Parathyroid adenoma (tissue), 2 donors: ENCODE data around the gene ST3GAL3.
A peak's percentile ranks its signal among the peaks of the same experiment; 100 is the strongest.

Source experiments
- H2AFZ ChIP-seq: fragments of 300-600 bp; sonication (generic); one replicate; pipeline ENCODE4 v1.7.0; 2017; ENCODE audit warnings: antibody characterized with exemption, mild to moderate bottlenecking
- H3K27ac ChIP-seq: fragments of 300-600 bp; sonication (generic); one replicate; pipeline ENCODE4 v1.7.0; 2017
- H3K27me3 ChIP-seq: fragments of 300-600 bp; sonication (generic); one replicate; pipeline ENCODE4 v1.7.0; 2017; ENCODE audit warnings: low read length; ENCODE audit not compliant: control insufficient read depth, insufficient read depth
- H3K36me3 ChIP-seq: fragments of 300-600 bp; sonication (generic); one replicate; pipeline ENCODE4 v1.7.0; 2017; ENCODE audit warnings: low read length; ENCODE audit not compliant: control insufficient read depth, insufficient read depth
- H3K4me1 ChIP-seq: fragments of 300-600 bp; sonication (generic); one replicate; pipeline ENCODE4 v1.7.0; 2017; ENCODE audit warnings: control low read depth
- H3K4me2 ChIP-seq: fragments of 300-600 bp; sonication (generic); one replicate; pipeline ENCODE4 v1.7.0; 2017; ENCODE audit warnings: low read length
- H3K4me3 ChIP-seq: fragments of 300-600 bp; sonication (generic); one replicate; pipeline ENCODE4 v1.7.0; 2017; ENCODE audit warnings: low read depth, low read length
- H3K79me2 ChIP-seq: fragments of 300-600 bp; sonication (generic); one replicate; pipeline ENCODE4 v1.7.0; 2017; ENCODE audit warnings: control low read depth
- H3K9ac ChIP-seq: fragments of 300-600 bp; sonication (generic); one replicate; pipeline ENCODE4 v1.7.0; 2017; ENCODE audit warnings: mild to moderate bottlenecking
- H3K9me3 ChIP-seq: fragments of 300-600 bp; sonication (generic); one replicate; pipeline ENCODE4 v1.7.0; 2017; ENCODE audit warnings: low read length; ENCODE audit not compliant: control insufficient read depth
- TF ChIP-seq, protein P1 (sequence below): fragments of 300-600 bp; sonication (generic); IDR thresholded peaks from one replicate; pipeline ENCODE4 v1.7.0; 2017; ENCODE audit warnings: antibody characterized with exemption, mild to moderate bottlenecking
- donor health status: primary hyperparathyroidism.

The ST3GAL3 gene

DNA sequence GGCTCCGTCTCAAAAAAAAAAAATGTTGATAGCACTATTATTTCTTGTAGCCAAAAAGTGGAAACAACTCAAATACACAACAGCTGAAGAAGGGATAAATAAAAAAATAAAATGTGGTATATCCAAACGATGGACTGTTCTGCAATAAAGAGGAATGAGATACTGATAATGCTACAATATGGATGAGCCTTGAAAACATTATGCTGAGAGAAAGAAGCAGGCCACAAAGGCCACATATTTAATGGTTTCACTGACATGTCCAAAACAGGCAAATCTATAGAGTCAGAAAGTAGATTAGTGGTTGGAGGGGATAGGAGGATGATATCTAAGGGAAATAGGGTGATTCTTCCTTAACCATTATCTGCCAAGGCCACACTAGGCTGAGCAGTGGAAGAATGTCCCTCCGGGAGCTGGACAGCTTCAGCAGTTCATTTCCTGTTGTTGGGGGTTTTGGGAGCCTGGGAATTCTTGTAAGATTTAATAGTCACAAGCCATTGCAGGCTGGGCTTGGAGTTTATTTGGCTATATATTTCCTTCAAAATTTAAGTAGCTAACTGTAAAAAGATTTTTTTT, 53.5 kb downstream of the ST3GAL3 start:
- H3K79me2 ChIP-seq: peaks cover 2% of the 10 kb centered on the region
- no peak overlapping the region for H2AFZ ChIP-seq
- peaks cover 2% of the 10 kb centered on the region for H3K4me1 ChIP-seq
- H3K27ac ChIP-seq: no peak overlapping the region
- H3K9me3 ChIP-seq: no peaks in the 10 kb centered on the region
- no peak overlapping the region for H3K9ac ChIP-seq
- no peaks in the 10 kb centered on the region for H3K36me3 ChIP-seq
- TF ChIP-seq, protein P1, sequence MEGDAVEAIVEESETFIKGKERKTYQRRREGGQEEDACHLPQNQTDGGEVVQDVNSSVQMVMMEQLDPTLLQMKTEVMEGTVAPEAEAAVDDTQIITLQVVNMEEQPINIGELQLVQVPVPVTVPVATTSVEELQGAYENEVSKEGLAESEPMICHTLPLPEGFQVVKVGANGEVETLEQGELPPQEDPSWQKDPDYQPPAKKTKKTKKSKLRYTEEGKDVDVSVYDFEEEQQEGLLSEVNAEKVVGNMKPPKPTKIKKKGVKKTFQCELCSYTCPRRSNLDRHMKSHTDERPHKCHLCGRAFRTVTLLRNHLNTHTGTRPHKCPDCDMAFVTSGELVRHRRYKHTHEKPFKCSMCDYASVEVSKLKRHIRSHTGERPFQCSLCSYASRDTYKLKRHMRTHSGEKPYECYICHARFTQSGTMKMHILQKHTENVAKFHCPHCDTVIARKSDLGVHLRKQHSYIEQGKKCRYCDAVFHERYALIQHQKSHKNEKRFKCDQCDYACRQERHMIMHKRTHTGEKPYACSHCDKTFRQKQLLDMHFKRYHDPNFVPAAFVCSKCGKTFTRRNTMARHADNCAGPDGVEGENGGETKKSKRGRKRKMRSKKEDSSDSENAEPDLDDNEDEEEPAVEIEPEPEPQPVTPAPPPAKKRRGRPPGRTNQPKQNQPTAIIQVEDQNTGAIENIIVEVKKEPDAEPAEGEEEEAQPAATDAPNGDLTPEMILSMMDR: no peak
- no peak overlapping the region for H3K4me2 ChIP-seq
- no peaks in the 10 kb centered on the region for H3K27me3 ChIP-seq
- H3K4me3 ChIP-seq: no peak overlapping the region

DNA sequence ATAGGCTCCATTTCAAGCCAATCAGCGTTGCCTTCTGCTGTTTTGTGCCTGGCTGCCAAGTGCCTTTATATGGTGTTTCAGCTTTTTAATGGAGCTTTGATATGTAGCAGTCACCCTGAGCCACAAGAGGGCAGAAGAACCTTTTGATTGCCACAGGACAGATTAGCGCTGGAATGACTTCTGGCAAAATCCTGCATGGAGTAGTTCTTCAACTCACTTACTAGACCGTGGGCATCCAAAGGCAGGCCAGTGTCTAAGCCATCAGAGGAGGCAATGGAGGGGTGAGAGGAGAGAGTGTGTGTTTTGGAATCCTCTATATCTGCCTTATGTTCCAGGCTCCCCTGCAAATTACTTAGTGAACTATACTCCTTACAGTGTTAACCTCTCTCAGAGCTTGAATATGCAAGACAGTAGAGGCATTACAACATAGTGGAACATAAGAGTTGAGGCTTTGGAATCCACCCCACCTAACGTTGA, 56.2 kb downstream of the ST3GAL3 start:
- H3K9ac ChIP-seq: no peak overlapping the region

DNA sequence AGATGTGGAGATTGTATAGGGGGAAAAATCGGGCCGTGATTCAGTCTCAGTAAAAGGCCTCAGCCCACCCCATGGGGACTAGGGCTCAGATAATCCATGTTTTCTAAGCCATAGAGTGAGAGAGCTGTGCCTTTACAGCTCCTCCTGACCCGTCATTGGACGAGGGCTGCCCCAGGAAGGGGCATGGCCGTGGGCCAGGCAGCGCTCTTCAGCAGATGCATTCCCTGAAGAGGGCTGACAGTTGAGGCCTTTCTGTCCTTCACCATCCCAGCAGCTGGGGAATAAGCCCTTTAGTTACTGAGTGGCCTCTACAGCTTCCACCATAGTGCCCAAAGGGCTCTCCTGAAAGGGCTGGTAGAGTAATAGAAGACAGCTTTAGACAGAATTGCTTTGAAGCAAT, 57.2 kb downstream of the ST3GAL3 start:
- Histone ChIP-seq H3K4me3 (no peak overlapping the region), H3K4me1 (peaks cover 2% of the 10 kb centered on the region), H3K36me3 (no peaks in the 10 kb centered on the region), H3K27ac (no peak overlapping the region), H2AFZ (no peak overlapping the region), H3K27me3 (no peaks in the 10 kb centered on the region), H3K4me2 (no peak overlapping the region), H3K79me2 (peaks cover 2% of the 10 kb centered on the region), H3K9me3 (no peaks in the 10 kb centered on the region), H3K9ac (no peak overlapping the region)
- TF ChIP-seq, protein P1: no peak

More for the DNA sequence above, 56.2 kb downstream of the ST3GAL3 start:
- Histone ChIP-seq H3K27ac (no peak overlapping the region), H3K9me3 (no peaks in the 10 kb centered on the region), H3K36me3 (no peaks in the 10 kb centered on the region), H3K4me1 (peaks cover 2% of the 10 kb centered on the region), H2AFZ (no peak overlapping the region), H3K27me3 (no peaks in the 10 kb centered on the region), H3K4me2 (no peak overlapping the region), H3K4me3 (no peak overlapping the region), H3K79me2 (peaks cover 2% of the 10 kb centered on the region)
- TF ChIP-seq, protein P1: peak; percentile 66

DNA sequence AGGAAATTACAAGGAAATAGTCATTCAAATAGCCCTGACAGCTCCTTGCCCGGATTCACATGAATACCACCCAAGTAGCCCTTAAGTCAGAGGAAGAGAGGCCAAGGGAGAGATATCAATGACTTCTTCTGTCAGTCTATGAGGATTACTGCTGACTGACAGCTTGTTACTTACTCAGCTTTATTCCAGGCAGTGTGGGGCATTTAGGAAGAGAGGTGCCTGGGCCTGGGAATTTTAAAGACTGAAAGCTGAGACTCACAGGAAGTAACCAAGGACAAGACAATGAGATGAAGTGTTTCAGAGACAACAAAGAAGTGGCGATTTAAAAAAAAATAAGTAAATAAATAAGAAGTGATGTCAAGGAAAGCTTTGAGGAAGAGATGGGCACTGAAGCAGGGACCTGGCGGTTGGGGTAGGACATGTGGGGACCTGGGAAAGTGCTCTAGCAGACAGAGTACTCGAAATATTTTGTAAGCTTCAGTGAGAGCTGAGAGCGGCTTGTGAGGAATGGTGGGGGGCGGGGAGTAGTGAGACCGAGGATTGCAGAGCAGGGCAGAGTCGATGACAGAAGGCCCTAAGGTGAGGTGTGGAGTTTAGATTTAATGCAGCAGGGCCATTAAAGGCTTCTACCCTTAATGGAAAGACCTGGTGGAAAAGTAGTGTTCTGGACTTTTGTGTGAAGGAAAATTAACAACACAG, 58.9 kb downstream of the ST3GAL3 start:
- H3K27ac ChIP-seq: no peak overlapping the region
- H3K4me3 ChIP-seq: no peak overlapping the region
- no peak overlapping the region for H3K4me2 ChIP-seq
- TF ChIP-seq, protein P1: no peak
- no peak overlapping the region for H3K9ac ChIP-seq
- H3K4me1 ChIP-seq: peaks cover 2% of the 10 kb centered on the region
- H3K79me2 ChIP-seq: peaks cover 2% of the 10 kb centered on the region
- no peak overlapping the region for H2AFZ ChIP-seq
- H3K36me3 ChIP-seq: no peaks in the 10 kb centered on the region
- H3K9me3 ChIP-seq: no peaks in the 10 kb centered on the region
- no peaks in the 10 kb centered on the region for H3K27me3 ChIP-seq
